Natural killer cell (primary cell): Measurements from ENCODE around the gene CCDC30. TPM values are rescaled to one million over a fixed set of nuclear protein-coding genes. Genes with fewer than 3 reads are reported as not detected.
A peak's percentile ranks its signal among the peaks of the same experiment; 100 is the strongest.

Experiments used
- ATAC-seq, 3 donors: fragments of 150-1000 bp in 2 of 3; fragments of 200-7000 bp in 1 of 3; cut with Tn5 transposase; 1 replicate in 1 of 3; 2 replicates in 2 of 3; pipeline ENCODE4 v1.10.0; 2021; ENCODE audit warnings: mild to moderate bottlenecking in 2 of 3, moderate library complexity in 2 of 3
- DNase-seq, 2 donors: peaks; one replicate each; pipeline versions ENCODE4 v3.0.0 to v3.0.0-alpha.2; 2013 to 2021; ENCODE audit warnings: mixed read lengths in 1 of 2
- H3K27ac ChIP-seq: one replicate; pipeline ENCODE4 v1.5.1; 2013; ENCODE audit warnings: mild to moderate bottlenecking, low read length
- H3K27me3 ChIP-seq: one replicate; pipeline ENCODE4 v1.6.1; 2013; ENCODE audit warnings: low read length; ENCODE audit not compliant: control insufficient read depth, insufficient read depth
- H3K36me3 ChIP-seq: one replicate; pipeline ENCODE4 v1.6.1; 2013; ENCODE audit warnings: low read length; ENCODE audit not compliant: control insufficient read depth, insufficient read depth
- H3K4me1 ChIP-seq: one replicate; pipeline ENCODE4 v1.6.1; 2013; ENCODE audit warnings: low read length; ENCODE audit not compliant: control insufficient read depth, insufficient read depth
- H3K4me3 ChIP-seq: one replicate; pipeline ENCODE4 v1.5.1; 2013; ENCODE audit warnings: low read length
- H3K9me3 ChIP-seq: one replicate; pipeline ENCODE4 v1.6.1; 2013; ENCODE audit warnings: low read length; ENCODE audit not compliant: control insufficient read depth, insufficient read depth
- H3K27ac Mint-ChIP-seq, 2 donors: one replicate each; pipeline ENCODE4 v1.8.0; 2022; ENCODE audit warnings: mild to moderate bottlenecking in 2 of 2, mixed read lengths in 2 of 2, moderate library complexity in 1 of 2
- H3K27me3 Mint-ChIP-seq, 2 donors: one replicate each; pipeline ENCODE4 v1.8.0; 2022; ENCODE audit warnings: low read depth in 2 of 2, mixed read lengths in 2 of 2
- H3K36me3 Mint-ChIP-seq: one replicate; pipeline ENCODE4 v1.8.0; 2022; ENCODE audit warnings: mixed read lengths
- H3K4me1 Mint-ChIP-seq, 2 donors: one replicate each; pipeline ENCODE4 v1.8.0; 2022; ENCODE audit warnings: mixed read lengths in 2 of 2
- H3K4me3 Mint-ChIP-seq: one replicate; pipeline ENCODE4 v1.8.0; 2022; ENCODE audit warnings: mild to moderate bottlenecking, moderate library complexity, mixed read lengths
- H3K9me3 Mint-ChIP-seq, 2 donors: one replicate each; pipeline ENCODE4 v1.8.0; 2022; ENCODE audit warnings: mixed read lengths in 2 of 2
- WGBS: methylation state at CpG from one replicate; pipeline ENCODE4 v1.1.7; 2013; ENCODE audit warnings: missing lambda C conversion rate; ENCODE audit not compliant: insufficient coverage; 5-methylcytosine and 5-hydroxymethylcytosine counted together
- intact Hi-C: fragments of 100-400 bp; cut with micrococcal nuclease; formaldehyde crosslinking; loops from one replicate; pipeline ENCODE4 v1.14.2; 2022
- total RNA-seq, 4 donors: library from RNA; stranded (reverse); fragments of 120-200 nt in 1 of 4; gene quantifications; one replicate each; pipeline versions ENCODE4 v1.2.3 to v1.2.4, GENCODE V29; 2013 to 2022
- TF ChIP-seq, protein P1 (sequence below): fragments of 200-600 bp; IDR thresholded peaks from one replicate; pipeline ENCODE4 v1.8.0; 2022; ENCODE audit warnings: antibody characterized with exemption

CCDC30 gene
- total RNA-seq, 3 donors from 2014 or later (not counting 1 experiment from before 2014, with no cell fraction given), result 4.5 to 6.1 (median 5.0) TPM

DNA sequence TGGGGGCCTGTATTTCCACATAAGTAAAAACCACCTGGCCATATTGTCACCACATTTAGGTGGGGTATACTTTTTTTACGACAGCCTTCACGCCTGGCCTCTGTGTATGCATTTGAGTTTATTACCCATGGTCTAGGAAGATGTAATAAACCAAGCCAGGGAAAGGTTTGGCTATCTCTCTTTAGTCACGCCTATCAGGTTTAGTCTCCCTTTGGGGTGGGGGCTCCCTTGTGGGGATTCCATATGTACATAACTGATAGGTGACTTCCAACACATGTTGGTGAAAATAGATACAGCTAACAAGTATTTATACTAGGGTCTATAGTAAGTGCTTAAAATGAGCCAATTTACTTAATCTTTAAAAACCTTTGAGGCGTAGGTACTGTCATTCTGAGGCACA is 223.3 kb downstream of the CCDC30 start:
- TF ChIP-seq, protein P1, sequence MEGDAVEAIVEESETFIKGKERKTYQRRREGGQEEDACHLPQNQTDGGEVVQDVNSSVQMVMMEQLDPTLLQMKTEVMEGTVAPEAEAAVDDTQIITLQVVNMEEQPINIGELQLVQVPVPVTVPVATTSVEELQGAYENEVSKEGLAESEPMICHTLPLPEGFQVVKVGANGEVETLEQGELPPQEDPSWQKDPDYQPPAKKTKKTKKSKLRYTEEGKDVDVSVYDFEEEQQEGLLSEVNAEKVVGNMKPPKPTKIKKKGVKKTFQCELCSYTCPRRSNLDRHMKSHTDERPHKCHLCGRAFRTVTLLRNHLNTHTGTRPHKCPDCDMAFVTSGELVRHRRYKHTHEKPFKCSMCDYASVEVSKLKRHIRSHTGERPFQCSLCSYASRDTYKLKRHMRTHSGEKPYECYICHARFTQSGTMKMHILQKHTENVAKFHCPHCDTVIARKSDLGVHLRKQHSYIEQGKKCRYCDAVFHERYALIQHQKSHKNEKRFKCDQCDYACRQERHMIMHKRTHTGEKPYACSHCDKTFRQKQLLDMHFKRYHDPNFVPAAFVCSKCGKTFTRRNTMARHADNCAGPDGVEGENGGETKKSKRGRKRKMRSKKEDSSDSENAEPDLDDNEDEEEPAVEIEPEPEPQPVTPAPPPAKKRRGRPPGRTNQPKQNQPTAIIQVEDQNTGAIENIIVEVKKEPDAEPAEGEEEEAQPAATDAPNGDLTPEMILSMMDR, result no peak
- intact Hi-C loops, result no loop called here
- Histone ChIP-seq H3K9me3 (no peaks in the 10 kb centered on the region), H3K4me1 (peaks cover 9% of the 10 kb centered on the region), H3K4me3 (no peak overlapping the region), H3K27me3 (no peaks in the 10 kb centered on the region), H3K27ac (no peak overlapping the region), H3K36me3 (peaks cover 15% of the 10 kb centered on the region)
- Mint-ChIP-seq H3K27me3 (no peaks in the 10 kb centered on the region), H3K9me3 (no peaks in the 10 kb centered on the region), H3K4me3 (no peak overlapping the region), H3K36me3 (no peaks in the 10 kb centered on the region), H3K4me1 (peaks cover 78 to 79% of the 10 kb centered on the region in 2 donors), H3K27ac (peak overlapping the region; percentile 18 to 31)
- ATAC-seq (no peak), DNase-seq (no peak)
- 60% methylated on average over 4 of the region's 4 CpGs for WGBS

DNA sequence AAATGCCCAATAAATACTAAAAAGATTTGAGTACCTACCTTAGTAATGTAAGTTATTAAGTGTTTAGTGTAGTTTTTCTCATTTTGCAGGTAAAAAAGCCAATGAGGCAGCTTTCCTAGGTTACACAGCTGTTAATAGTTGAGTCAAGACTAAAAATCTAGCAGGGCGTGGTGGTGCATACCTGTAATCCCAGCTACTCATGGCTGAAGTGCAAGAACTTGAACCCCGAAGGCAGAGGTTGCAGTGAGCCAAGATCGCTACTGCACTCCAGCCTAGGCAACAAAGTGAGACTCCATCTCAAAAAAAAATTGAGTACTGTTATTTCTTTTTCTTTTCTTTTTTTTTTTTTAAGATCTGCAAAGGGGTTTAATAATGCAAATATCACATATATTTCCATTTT is 226.8 kb downstream of the CCDC30 start:
- peaks cover 3% of the 10 kb centered on the region for H3K4me1 ChIP-seq

DNA sequence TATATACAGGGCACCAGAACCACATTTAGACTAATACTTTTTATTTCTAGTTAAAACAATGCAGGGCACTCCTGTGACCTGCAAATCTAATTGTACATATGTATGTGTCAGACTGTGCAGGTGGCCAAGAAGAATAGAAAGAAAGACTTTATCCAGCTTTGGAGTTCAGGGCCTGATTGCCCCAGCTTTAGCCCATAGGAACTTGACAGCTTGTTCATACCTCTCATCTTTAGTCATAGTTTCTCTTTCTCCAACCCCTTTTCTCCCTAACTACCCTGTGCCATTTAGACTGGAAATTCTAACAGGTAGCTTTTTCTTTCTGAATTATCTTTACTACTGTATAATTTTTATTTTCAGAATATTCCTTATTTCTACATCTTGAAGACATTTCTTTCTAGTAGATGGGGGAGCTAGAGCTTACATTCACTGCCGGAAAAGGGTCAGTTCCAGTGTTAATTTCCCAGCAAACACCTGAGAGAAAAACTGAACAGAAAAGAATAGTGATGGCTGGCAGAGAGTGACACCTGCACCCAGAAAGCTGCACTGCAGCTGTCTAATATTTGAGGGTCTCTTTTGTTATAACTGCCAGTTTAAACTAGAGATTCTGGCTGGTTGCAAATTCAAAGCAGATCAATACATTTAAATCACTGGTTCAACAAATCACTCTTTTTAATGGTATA is 227.5 kb downstream of the CCDC30 start:
- peaks cover 73 to 78% of the 10 kb centered on the region in 2 donors for H3K4me1 Mint-ChIP-seq
- H3K36me3 ChIP-seq, result peaks cover 17% of the 10 kb centered on the region
- no peaks in the 10 kb centered on the region for H3K27me3 Mint-ChIP-seq
- H3K9me3 Mint-ChIP-seq, result no peaks in the 10 kb centered on the region
- no peak overlapping the region for H3K27ac Mint-ChIP-seq
- no peaks in the 10 kb centered on the region for H3K27me3 ChIP-seq
- WGBS, result 94% methylated on average over 1 of the region's 1 CpG
- H3K9me3 ChIP-seq, result no peaks in the 10 kb centered on the region
- DNase-seq (peak in 1 of 2 donors; percentile 22), ATAC-seq (peak in 1 of 3 donors; percentile 7)
- no peak overlapping the region for H3K4me3 ChIP-seq
- intact Hi-C loops, result no loop called here
- H3K36me3 Mint-ChIP-seq, result no peaks in the 10 kb centered on the region
- H3K4me3 Mint-ChIP-seq, result no peak overlapping the region
- TF ChIP-seq, protein P1, result no peak
- peaks cover 3% of the 10 kb centered on the region for H3K4me1 ChIP-seq
- no peak overlapping the region for H3K27ac ChIP-seq

More for the DNA sequence above, 226.8 kb downstream of the CCDC30 start:
- DNase-seq, result no peak
- Histone ChIP-seq H3K27ac (no peak overlapping the region), H3K36me3 (peaks cover 16% of the 10 kb centered on the region), H3K27me3 (no peaks in the 10 kb centered on the region), H3K9me3 (no peaks in the 10 kb centered on the region), H3K4me3 (no peak overlapping the region)
- WGBS, result 76% methylated on average over 3 of the region's 3 CpGs
- no peak overlapping the region for H3K27ac Mint-ChIP-seq
- no peaks in the 10 kb centered on the region for H3K27me3 Mint-ChIP-seq
- H3K9me3 Mint-ChIP-seq, result no peaks in the 10 kb centered on the region
- no peaks in the 10 kb centered on the region for H3K36me3 Mint-ChIP-seq
- TF ChIP-seq, protein P1, result no peak
- H3K4me3 Mint-ChIP-seq, result no peak overlapping the region
- intact Hi-C loops, result no loop called here
- no peak for ATAC-seq
- H3K4me1 Mint-ChIP-seq, result peaks cover 73 to 78% of the 10 kb centered on the region in 2 donors

DNA sequence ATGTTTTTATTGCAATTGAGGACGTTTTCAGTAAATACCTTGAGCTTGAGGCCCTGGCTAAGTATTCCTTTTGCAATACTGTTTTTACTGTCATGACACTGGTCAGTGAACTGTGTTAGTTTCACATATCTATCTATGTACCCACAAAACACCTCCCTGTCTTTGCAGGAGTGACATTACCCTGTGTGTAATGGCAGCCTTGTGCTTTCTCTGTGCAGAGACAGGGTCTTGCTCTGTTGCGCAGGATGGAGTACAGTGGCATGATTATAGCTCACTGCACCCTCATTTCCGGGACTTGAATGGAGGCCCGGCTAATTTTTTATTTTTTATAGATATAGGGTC is 228.0 kb downstream of the CCDC30 start:
- Mint-ChIP-seq H3K27ac (no peak overlapping the region), H3K9me3 (no peaks in the 10 kb centered on the region), H3K4me3 (no peak overlapping the region), H3K36me3 (peaks cover 5% of the 10 kb centered on the region), H3K27me3 (no peaks in the 10 kb centered on the region), H3K4me1 (peaks cover 75 to 83% of the 10 kb centered on the region in 2 donors)
- ATAC-seq (peak in 2 of 3 donors; percentile 31 to 38), DNase-seq (no peak)
- Histone ChIP-seq H3K27me3 (no peaks in the 10 kb centered on the region), H3K27ac (no peak overlapping the region), H3K4me1 (peaks cover 3% of the 10 kb centered on the region), H3K4me3 (no peak overlapping the region), H3K36me3 (peaks cover 18% of the 10 kb centered on the region), H3K9me3 (no peaks in the 10 kb centered on the region)
- WGBS, result 92% methylated on average over 4 of the region's 4 CpGs
- TF ChIP-seq, protein P1, result no peak
- intact Hi-C loops, result no loop called here
